RCC 7860 (cell line): ENCODE data around the gene COMMD7.
A peak's percentile ranks its signal among the peaks of the same experiment; 100 is the strongest.
"Not testable (repeated sequence)": the region's sequence is repeated elsewhere in the genome, so short reads cannot be mapped to it uniquely, and the experiment has no call there.

Source experiments
- DNase-seq: peaks from one replicate; pipeline ENCODE4 v3.0.0-alpha.2; 2015; ENCODE audit warnings: low spot score
- FAIRE-seq: peaks from 2 replicates; lab custom pipeline; 2012; peaks lifted over from hg19 to GRCh38; lab: Jason Lieb, UNC

The COMMD7 gene

GRCh38 chr20:32737371-32738223 is 5.7 kb downstream of the COMMD7 start:
- peak; percentile 78 for FAIRE-seq
- DNase-seq, result peak; percentile 69

GRCh38 chr20:32731882-32732266 is 11.4 kb downstream of the COMMD7 start:
- FAIRE-seq, result no peak
- DNase-seq, result no peak

GRCh38 chr20:32729334-32729733 is 13.9 kb downstream of the COMMD7 start:
- DNase-seq, FAIRE-seq: not testable (repeated sequence)

- DNase-seq, FAIRE-seq: not testable (repeated sequence)
Observed at GRCh38 chr20:32728435-32728834, 14.8 kb downstream of the COMMD7 start.

- DNase-seq (peak; percentile 85), FAIRE-seq (peak; percentile 91)
Observed at GRCh38 chr20:32727683-32728082, 15.6 kb downstream of the COMMD7 start.

GRCh38 chr20:32718749-32719348 is 24.4 kb downstream of the COMMD7 start:
- DNase-seq (no peak), FAIRE-seq (no peak)

- DNase-seq, result no peak
- no peak for FAIRE-seq
Observed at GRCh38 chr20:32711346-32711745, 31.9 kb downstream of the COMMD7 start.

GRCh38 chr20:32709632-32710121 is 33.6 kb downstream of the COMMD7 start:
- no peak for DNase-seq
- FAIRE-seq, result no peak

GRCh38 chr20:32709029-32709631 is 34.1 kb downstream of the COMMD7 start:
- DNase-seq, FAIRE-seq: not testable (repeated sequence)

- peak; percentile 22 for DNase-seq
- FAIRE-seq, result no peak
Observed at GRCh38 chr20:32707691-32708581, 35.3 kb downstream of the COMMD7 start.

GRCh38 chr20:32706486-32706885 is 36.8 kb downstream of the COMMD7 start:
- FAIRE-seq (no peak), DNase-seq (no peak)

GRCh38 chr20:32702706-32703425 is 40.4 kb downstream of the COMMD7 start:
- FAIRE-seq (no peak), DNase-seq (no peak)

- DNase-seq (no peak), FAIRE-seq (no peak)
Observed at GRCh38 chr20:32697608-32698007, 45.7 kb downstream of the COMMD7 start.

- no peak for DNase-seq
- no peak for FAIRE-seq
Observed at GRCh38 chr20:32695089-32695488, 48.2 kb downstream of the COMMD7 start.

- not testable (repeated sequence) for DNase-seq, FAIRE-seq
Observed at GRCh38 chr20:32688966-32689365, 54.3 kb downstream of the COMMD7 start.

- DNase-seq, result no peak
- FAIRE-seq, result no peak
Observed at GRCh38 chr20:32687180-32687532, 56.1 kb downstream of the COMMD7 start.

GRCh38 chr20:32686530-32687179 is 56.6 kb downstream of the COMMD7 start:
- FAIRE-seq, result no peak
- DNase-seq, result no peak

GRCh38 chr20:32685541-32686529 is 57.4 kb downstream of the COMMD7 start:
- DNase-seq, result no peak
- FAIRE-seq, result no peak
